ENCODE measurements around the gene SLC35B2.

- TF ChIP-seq CTCF (IDR thresholded peaks at IDR 0.05) (no peak), EZH2 (IDR thresholded peaks at IDR 0.05) (no peak)
Observed at GRCh38 chr6:44255871-44256774, 1.2 kb downstream of the SLC35B2 start.

Measured in neural progenitor cell (in vitro differentiated cells).